Stimulated activated CD4-positive, alpha-beta T cell treated with anti-CD3 and anti-CD28 coated beads, Interleukin-4, amount 100 ng/mL, for 4 hours (primary cell): Measurements from ENCODE around the gene NSUN6.

Source experiments
- DNase-seq, 2 experiments: peaks; one replicate each; pipeline ENCODE4 v3.0.0-alpha.2; 2020

The NSUN6 gene

GRCh38 chr10:18651324-18652007 is at the start of gene NSUN6:
TSS of gene NSUN6 (minus strand) at chr10:18651587. CDS start at chr10:18651203, 384 bp downstream.
- DNase-seq = peak; percentile 89 to 93

DNA sequence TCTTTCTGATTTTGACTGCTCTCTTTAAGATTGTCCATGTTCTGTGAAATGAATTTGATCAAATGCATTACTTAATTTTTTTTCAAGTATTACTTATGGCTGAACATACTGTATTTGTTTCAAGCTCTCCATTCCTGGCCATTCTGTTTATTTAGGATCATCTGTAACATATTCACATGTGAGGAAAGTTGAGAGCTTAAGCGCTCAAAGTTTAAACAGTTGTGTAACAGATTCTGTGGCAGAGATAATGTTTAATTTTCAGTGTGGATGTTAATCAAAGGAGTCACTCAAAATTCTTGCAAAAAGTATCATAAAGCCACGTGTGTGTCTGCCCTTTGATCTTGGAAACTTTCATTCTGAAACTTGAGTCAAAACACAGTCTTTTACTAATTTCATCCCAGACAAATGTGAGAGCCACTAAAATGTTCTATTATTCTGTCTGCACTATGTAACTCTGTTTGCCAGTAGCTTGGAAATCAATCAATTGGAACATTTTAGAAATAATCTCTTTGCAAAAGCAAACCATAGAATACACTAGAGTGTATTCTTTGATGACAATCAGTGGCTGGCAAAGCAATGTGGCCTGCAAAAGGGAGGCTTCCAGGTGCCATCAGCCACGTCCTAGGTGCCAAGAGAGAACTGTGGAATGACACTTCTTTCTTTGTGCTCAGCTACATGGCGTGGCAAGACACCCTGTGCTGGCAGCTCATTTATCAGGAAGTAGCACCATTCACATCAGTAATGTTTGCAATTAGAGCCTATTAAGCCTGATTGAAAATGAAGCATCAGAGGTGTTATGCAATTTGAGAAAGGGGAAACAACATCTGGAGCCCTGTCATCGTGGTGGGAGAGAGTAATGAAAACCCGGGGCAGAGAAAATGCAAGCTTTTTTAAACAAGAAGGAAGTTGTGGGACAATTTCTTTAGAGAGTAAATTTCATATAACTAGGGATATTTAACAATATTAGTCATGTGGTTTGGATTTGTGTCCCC is 48.8 kb upstream of the NSUN6 start:
- DNase-seq = no peak

- DNase-seq = no peak
These were observed 39.2 kb upstream of the NSUN6 start for GRCh38 chr10:18690541-18690940.

DNA sequence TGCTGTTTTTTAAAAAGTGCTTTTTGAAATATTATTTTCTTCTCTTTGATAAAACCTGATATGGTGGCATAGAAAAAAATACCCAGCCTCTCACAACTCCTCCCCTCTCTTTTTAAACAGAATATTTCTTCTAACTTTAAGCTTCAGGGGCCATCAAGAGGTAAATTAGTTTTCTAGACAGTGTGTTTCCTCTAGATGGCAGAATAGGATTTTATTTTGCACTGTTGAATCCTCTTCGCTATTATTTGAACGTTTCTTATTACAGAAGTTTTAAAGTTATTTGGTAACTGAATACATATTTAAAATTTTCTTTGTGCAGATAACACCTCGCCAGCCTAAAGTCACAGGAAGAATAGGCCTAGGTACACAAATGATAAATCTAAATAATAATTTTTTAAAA is 38.1 kb upstream of the NSUN6 start:
- no peak for DNase-seq

DNA sequence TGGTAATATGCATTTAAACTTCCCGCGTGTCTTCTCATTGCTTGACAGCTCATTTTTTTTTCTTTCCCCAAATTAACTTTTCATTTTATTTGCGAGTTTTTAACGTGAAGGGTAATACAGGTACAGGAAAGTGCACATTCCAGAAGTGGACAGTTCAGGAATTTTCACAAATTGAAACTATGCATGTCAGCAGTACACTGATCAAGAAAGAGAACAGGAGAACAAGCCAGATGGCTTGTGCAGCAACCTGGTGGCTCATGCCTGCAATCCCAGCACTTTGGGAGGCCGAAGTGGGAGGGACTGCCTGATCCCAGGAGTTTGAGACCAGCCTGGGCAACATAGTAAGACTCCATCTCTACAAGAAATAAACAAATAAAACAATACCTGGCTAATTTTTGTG is 36.3 kb upstream of the NSUN6 start:
- no peak for DNase-seq

DNA sequence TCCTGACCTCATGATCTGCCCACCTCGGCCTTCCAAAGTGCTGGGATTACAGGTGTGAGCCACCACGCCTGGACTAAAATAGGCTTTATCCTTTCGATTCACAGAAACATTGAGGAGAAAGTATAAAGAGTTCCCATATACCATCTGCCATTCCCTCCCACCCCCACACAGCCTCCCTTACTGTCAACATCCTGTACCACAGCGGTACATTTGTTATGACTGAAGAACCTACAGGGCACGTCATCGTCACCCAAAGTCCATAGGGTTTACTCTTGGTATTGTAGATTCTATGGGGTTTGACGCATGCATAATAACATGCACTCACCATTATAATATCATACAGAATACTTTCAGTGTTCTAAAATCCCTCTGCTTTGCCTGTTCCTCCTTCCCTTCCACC is 35.8 kb upstream of the NSUN6 start:
- DNase-seq = no peak

DNA sequence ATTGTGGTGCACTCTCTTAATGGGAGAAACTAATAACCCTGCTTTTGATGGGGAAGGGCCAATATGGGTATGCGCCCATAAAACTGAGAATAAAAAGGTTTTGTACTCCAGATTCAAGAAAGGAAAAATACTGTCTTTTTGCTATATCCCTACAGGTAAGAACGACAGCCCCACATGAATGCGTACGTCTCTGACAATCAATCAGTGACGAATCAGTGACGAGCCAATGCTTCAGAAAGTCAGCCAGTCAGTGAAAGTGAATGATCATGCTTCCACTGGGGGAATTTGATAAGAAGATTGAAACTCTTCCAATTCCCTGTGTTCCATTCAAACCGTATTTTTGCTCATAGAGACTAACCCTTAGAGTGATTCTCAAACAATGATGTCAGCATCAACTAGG is 34.2 kb upstream of the NSUN6 start:
- DNase-seq = no peak

- DNase-seq = no peak
These were observed 33.6 kb upstream of the NSUN6 start for GRCh38 chr10:18684953-18685352.

DNA sequence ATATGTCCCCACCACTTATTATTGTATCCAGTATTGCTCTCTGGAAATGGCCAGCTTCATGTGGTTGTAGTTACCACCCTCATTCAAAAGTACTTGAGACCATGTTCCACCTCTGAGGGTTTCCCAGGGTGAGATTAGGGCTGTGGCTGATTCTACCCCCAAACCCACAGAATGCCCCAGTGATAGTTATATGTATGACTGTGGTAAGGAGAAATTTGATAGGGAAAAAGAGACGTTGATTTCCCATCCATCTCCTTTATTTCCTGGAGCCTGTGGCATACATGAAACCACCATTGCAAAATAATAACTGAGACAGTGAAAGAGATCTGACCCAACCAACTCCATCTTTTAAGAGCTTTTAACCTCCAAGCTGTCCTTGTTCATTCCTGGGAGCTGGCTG is 33.0 kb upstream of the NSUN6 start:
- no peak for DNase-seq

DNA sequence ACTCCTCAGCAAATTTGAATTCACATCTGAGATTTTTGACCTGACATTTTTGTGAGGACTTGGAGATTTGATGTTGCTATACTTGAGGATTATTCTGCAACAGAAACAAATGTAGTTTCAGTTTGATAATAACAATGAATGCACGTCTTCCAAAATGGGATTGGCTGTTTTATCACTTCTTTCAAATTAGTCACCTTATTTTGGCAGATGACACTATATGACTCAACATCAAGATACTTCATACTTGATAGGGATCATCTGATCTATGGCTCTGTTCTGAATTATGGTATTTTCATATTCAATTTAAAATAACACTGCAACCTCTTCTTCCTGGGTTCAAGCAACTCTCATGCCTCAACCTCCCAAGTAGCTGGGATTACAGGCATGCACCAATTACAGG is 32.0 kb upstream of the NSUN6 start:
- no peak for DNase-seq

GRCh38 chr10:18681971-18682411 is 30.6 kb upstream of the NSUN6 start:
- no peak for DNase-seq

- DNase-seq = no peak
These were observed 30.0 kb upstream of the NSUN6 start for GRCh38 chr10:18681366-18681765.

DNA sequence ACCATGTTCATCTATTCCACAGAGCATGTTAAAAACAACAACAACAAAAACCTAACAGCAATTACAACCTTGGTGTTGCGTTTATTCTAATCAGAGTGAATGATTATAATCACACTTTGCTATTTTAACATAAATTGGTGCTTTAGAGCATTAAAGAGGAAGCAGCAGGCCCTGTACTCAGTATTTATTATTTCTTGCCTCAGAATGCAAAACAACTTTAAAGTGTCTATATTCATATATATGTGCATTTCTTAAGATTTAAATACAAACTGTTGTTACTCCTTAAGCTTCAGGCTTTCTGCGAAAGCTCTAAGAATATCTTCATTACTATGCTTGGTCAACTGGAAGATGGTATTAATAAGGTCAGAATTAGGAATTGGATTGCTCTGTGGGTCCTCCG is 29.4 kb upstream of the NSUN6 start:
- no peak for DNase-seq

DNA sequence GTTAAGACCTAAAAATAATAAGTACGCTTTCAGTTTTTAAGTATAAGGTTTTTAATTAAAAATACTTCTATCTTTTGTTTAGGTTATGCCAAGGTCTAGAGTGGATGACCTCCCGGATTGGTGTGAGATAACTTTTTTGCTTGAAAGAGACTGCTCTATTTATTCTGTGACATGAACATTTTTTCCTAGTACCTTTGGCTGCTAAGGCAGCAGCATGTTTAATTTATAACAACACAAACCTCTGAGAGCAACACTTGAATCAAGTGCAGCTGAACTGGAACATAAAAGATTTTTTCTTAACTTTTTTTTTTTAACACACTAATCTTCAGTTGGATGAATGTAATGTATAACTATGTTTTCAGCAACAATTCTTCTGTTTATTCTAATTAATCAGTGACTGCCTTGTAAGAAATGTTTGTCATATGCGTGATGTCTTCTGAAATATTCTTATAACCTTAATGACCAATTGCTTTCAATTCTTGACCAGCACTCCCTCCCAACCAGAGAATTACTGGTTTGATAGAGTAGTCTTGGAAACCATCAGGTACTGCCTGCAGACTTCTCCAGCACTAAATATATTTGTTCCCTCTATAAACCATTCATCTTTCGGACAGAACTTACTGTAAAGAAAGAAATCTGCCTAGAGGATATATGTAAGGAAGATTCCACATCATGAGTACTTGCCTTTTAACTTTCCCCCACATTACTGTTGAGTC is 23.9 kb upstream of the NSUN6 start:
- DNase-seq = no peak

DNA sequence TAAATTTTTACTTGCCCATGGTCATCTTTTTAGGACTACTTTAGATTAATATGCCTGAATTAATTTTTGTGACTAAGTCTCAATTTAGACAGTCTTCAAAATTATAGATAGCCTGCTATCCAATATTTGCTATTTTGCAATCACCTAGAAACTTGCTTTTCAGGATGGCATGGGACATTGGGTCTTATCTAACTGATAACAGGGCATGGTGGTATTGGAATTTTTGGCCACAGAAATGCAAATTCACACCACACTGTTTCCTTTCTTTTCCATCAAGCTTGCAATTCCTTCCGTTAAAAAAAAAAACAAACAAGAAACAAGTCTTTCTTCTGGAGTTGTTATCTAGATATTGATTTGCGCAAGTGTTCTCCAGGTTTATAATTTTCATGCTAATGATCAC is 16.6 kb upstream of the NSUN6 start:
- no peak for DNase-seq

DNA sequence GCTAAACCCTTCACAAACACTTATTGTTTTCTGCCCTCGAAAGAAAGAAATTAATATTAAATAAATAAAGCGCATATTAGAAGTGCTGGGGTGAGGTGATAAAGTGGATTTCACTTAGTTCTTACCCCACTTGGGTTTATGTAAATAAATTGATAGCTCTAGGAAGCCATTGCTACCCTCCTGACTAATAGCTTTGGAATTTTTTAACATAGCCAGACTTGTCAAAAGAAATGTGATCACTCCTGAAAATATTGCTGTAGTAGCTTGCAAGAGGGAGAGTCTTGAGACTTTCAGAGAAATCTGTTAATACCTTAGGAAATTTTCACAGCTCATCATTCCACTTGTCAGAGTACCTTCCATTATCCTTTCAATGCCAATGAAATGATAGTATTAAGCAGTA is 15.4 kb upstream of the NSUN6 start:
- no peak for DNase-seq

DNA sequence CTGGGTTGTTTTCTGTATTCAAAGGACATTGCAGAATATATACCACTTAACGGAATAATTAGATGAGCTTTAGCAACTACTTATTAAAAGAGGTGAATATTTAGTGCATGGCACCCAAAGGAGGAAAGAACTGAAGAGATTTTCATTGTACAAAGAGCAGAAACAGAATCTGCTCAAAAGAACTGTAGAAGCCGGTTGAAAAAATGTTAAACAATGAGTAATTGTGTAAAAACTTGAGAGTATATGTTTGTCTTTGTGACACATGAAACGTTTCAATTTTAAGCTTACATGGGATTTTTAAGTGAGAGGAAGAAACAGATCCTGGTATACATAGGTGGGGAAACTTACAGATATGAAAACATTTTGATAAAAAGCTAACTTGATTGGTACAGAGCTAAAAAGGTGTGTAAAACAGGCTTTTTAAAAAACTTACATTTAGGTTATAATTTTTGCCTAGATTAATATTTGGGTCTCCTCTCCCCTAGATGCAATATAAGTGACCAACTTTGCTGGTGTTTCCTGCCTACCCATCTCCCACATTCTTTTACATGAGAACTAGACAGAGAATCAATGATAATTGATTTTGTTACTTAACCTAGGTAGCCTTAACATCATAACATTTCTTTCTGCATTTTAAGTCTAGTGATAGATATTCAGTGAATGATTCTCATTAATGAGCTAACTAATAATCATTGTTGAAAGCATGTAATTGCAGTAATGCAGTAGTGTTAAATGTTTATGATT is 14.6 kb upstream of the NSUN6 start:
- DNase-seq = no peak

- no peak for DNase-seq
These were observed 13.6 kb upstream of the NSUN6 start for GRCh38 chr10:18664841-18665478.

DNA sequence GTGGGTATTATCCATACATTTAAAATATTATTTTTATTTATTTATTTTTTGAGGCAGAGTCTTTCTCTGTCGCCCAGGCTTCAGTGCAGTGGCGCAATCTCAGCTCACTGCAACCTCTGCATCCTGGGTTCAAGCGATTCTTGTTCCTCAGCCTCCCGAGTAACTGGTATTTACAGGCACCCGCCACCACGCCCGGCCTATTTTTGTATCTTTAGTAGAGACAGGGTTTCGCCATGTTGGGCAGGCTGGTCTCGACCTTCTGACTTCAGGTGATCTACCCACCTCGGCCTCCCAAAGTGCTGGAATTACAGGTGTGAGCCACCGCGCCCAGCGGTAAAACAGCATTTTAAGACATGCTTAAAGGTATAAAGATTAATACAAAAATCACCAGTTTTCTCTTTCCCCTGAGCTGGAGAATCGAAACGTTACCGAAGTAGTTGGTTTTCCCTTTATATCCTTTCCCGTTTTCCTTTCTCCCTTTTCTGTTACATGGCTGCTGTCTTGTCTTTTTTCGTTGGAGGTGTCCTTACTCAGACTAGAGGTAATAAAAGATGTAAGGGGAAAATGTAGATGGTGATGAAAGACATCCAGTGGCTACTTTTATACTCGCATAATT is 9.5 kb upstream of the NSUN6 start:
- DNase-seq = no peak

DNA sequence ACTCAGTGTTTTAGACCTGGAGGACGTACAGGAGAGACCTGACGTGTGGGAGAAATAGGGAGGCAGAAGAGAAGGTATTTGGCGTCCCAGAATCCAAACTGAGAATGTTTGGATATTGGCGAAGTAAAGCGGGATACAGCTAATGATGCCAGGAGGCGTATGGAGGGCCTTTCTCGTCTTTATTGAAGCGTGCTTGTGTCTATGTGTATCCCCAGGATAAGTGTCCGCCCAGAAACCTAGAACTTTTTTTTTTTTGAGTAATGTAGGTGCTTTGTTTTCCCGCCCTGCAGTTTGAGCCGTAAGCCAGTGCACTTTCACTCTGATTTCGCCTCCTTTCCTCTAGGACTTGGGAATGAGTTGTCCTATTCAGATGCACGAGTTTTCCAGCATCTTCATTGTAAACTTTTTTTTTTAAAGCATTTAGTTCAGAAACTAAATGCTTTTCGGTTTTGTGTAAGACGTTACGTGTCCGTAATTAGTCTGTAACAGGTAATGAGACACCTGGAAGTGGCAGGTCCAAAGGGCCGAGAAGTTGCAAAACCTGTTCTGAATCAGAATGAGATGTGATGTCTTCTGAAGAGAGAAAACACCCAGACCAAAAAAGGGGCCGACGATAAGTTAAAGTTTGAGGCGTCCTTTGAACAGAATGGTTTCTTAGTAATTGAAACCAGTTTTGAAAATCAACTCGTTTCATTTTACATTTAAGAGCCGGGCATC is 8.6 kb upstream of the NSUN6 start:
- no peak for DNase-seq
